H9 (cell line): ENCODE data around the gene PIMREG. TPM values are rescaled to one million over a fixed set of nuclear protein-coding genes. Genes with fewer than 3 reads are reported as not detected.

Source experiments
- DNase-seq: peaks from one replicate; pipeline ENCODE4 v3.0.0-alpha.2; 2017
- H2AFZ ChIP-seq: one replicate; pipeline ENCODE4 v1.6.1; 2013; ENCODE audit warnings: mild to moderate bottlenecking, low read length, control low read depth, moderate library complexity
- H2AK5ac ChIP-seq: 2 replicates; pipeline ENCODE4 v1.6.1; 2013; ENCODE audit warnings: low read length, control low read depth, mixed read lengths; ENCODE audit not compliant: insufficient read length
- H2BK120ac ChIP-seq: one replicate; pipeline ENCODE4 v1.6.1; 2013; ENCODE audit warnings: low read depth, mild to moderate bottlenecking, low read length, control low read depth, inconsistent platforms; ENCODE audit not compliant: poor library complexity, severe bottlenecking
- H2BK12ac ChIP-seq: 2 replicates; pipeline ENCODE4 v1.6.1; 2013; ENCODE audit warnings: low read length, control low read depth, mixed read lengths, low read depth; ENCODE audit not compliant: insufficient read length
- H2BK15ac ChIP-seq: 2 replicates; pipeline ENCODE4 v1.6.1; 2013; ENCODE audit warnings: low read depth, low read length, control low read depth
- H2BK20ac ChIP-seq: one replicate; pipeline ENCODE4 v1.6.1; 2013; ENCODE audit warnings: low read depth, mild to moderate bottlenecking, low read length, control low read depth, inconsistent platforms; ENCODE audit not compliant: poor library complexity, severe bottlenecking
- H2BK5ac ChIP-seq: 2 replicates; pipeline ENCODE4 v1.6.1; 2013; ENCODE audit warnings: low read length, control low read depth, mixed read lengths; ENCODE audit not compliant: insufficient read length
- H3K14ac ChIP-seq: 2 replicates; pipeline ENCODE4 v1.6.1; 2013; ENCODE audit warnings: low read length, control low read depth; ENCODE audit not compliant: insufficient read depth
- H3K18ac ChIP-seq: 2 replicates; pipeline ENCODE4 v1.6.1; 2013; ENCODE audit warnings: low read depth, mild to moderate bottlenecking, mixed read lengths, low read length, control low read depth; ENCODE audit not compliant: insufficient read length
- H3K23ac ChIP-seq: 2 replicates; pipeline ENCODE4 v1.6.1; 2013; ENCODE audit warnings: low read length, control low read depth, mixed read lengths, low read depth; ENCODE audit not compliant: insufficient read length
- H3K23me2 ChIP-seq: 2 replicates; pipeline ENCODE4 v1.6.1; 2013; ENCODE audit warnings: low read depth, mild to moderate bottlenecking, mixed read lengths, low read length, control low read depth; ENCODE audit not compliant: insufficient read length, poor library complexity, severe bottlenecking
- H3K27ac ChIP-seq: 2 replicates; pipeline ENCODE4 v1.5.1; 2013; ENCODE audit warnings: low read length, control low read depth, mixed read lengths, low read depth; ENCODE audit not compliant: insufficient read length
- H3K27me3 ChIP-seq: 2 replicates; pipeline ENCODE4 v1.6.1; 2013; ENCODE audit warnings: low read length, control low read depth, inconsistent platforms; ENCODE audit not compliant: insufficient read depth
- H3K4ac ChIP-seq: 2 replicates; pipeline ENCODE4 v1.6.1; 2013; ENCODE audit warnings: low read depth, mild to moderate bottlenecking, control low read depth, inconsistent platforms, low read length, moderate library complexity
- H3K4me1 ChIP-seq: 2 replicates; pipeline ENCODE4 v1.6.1; 2013; ENCODE audit warnings: low read length, control low read depth, inconsistent platforms; ENCODE audit not compliant: insufficient read depth
- H3K4me2 ChIP-seq: 2 replicates; pipeline ENCODE4 v1.6.1; 2013; ENCODE audit warnings: low read length, control low read depth, mixed read lengths; ENCODE audit not compliant: insufficient read length, insufficient read depth
- H3K56ac ChIP-seq: 2 replicates; pipeline ENCODE4 v1.6.1; 2013; ENCODE audit warnings: low read depth, mild to moderate bottlenecking, mixed read lengths, low read length, control low read depth; ENCODE audit not compliant: insufficient read length
- H3K79me1 ChIP-seq: 2 replicates; pipeline ENCODE4 v1.6.1; 2013; ENCODE audit warnings: low read depth, mild to moderate bottlenecking, moderate library complexity, low read length, control low read depth, inconsistent platforms; ENCODE audit not compliant: insufficient read depth, poor library complexity, severe bottlenecking
- H3K79me2 ChIP-seq: 2 replicates; pipeline ENCODE4 v1.6.1; 2013; ENCODE audit warnings: low read length, control low read depth, inconsistent platforms; ENCODE audit not compliant: insufficient read depth
- H3K9ac ChIP-seq: 2 replicates; pipeline ENCODE4 v1.6.1; 2013; ENCODE audit warnings: low read length, control low read depth, mixed read lengths; ENCODE audit not compliant: insufficient read length; ENCODE audit errors: extremely low read depth
- H3K9me3 ChIP-seq: one replicate; pipeline ENCODE4 v1.6.1; 2013; ENCODE audit warnings: low read depth, low read length, inconsistent platforms; ENCODE audit not compliant: control insufficient read depth
- H3T11ph ChIP-seq: one replicate; pipeline ENCODE4 v1.6.1; 2013; ENCODE audit warnings: mild to moderate bottlenecking, low read length, control low read depth, inconsistent platforms
- H4K20me1 ChIP-seq: one replicate; pipeline ENCODE4 v1.6.1; 2013; ENCODE audit not compliant: control insufficient read depth, insufficient read length, insufficient read depth
- H4K5ac ChIP-seq: 2 replicates; pipeline ENCODE4 v1.6.1; 2013; ENCODE audit warnings: low read depth, mild to moderate bottlenecking, mixed read lengths, low read length, control low read depth; ENCODE audit not compliant: insufficient read length
- H4K8ac ChIP-seq: replicated peaks from 2 replicates; pipeline ENCODE4 v1.6.1; 2013; ENCODE audit warnings: low read length, control low read depth, mixed read lengths, low read depth; ENCODE audit not compliant: insufficient read length
- H4K91ac ChIP-seq: 2 replicates; pipeline ENCODE4 v1.6.1; 2013; ENCODE audit warnings: low read depth, mild to moderate bottlenecking, moderate library complexity, mixed read lengths, low read length, control low read depth; ENCODE audit not compliant: insufficient read length
- H3K27ac Mint-ChIP-seq, 3 experiments: 2 replicates in 2 of 3; 3 replicates in 1 of 3; pipeline ENCODE4 v1.8.0; 2020 to 2021; ENCODE audit warnings: mixed read lengths in 3 of 3, mild to moderate bottlenecking in 1 of 3, moderate library complexity in 1 of 3
- H3K27me3 Mint-ChIP-seq: 2 replicates; pipeline ENCODE4 v1.8.0; 2021; ENCODE audit warnings: low read depth, mild to moderate bottlenecking, moderate library complexity, mixed read lengths
- H3K36me3 Mint-ChIP-seq, 3 experiments: 2 replicates in 2 of 3; 3 replicates in 1 of 3; pipeline ENCODE4 v1.8.0; 2020 to 2021; ENCODE audit warnings: low read depth in 3 of 3, mixed read lengths in 3 of 3; ENCODE audit not compliant: insufficient read depth in 1 of 3
- H3K4me1 Mint-ChIP-seq, 2 experiments: 2 replicates each; pipeline ENCODE4 v1.8.0; 2020; ENCODE audit warnings: mixed read lengths in 2 of 2
- H3K4me3 Mint-ChIP-seq, 2 experiments: 2 replicates in 1 of 2; 3 replicates in 1 of 2; pipeline ENCODE4 v1.8.0; 2020 to 2021; ENCODE audit warnings: mild to moderate bottlenecking in 2 of 2, mixed read lengths in 2 of 2, moderate library complexity in 1 of 2
- H3K9me3 Mint-ChIP-seq, 2 experiments: 2 replicates in 1 of 2; 3 replicates in 1 of 2; pipeline ENCODE4 v1.8.0; 2020; ENCODE audit warnings: mild to moderate bottlenecking in 2 of 2, mixed read lengths in 2 of 2, moderate library complexity in 1 of 2
- WGBS: extraction: QIAGEN DNeasy Blood & Tissue Kit; methylation state at CpG from one replicate; pipeline ENCODE4 v1.1.7; 2013; ENCODE audit warnings: missing lambda C conversion rate, low lambda C conversion rate, mixed read lengths; ENCODE audit not compliant: insufficient read length; ENCODE audit errors: extremely low coverage; 5-methylcytosine and 5-hydroxymethylcytosine counted together
- total RNA-seq: library from RNA; stranded (reverse); gene quantifications from 2 replicates; pipeline ENCODE4 v1.2.1, GENCODE V29; 2021
- TF ChIP-seq, protein P1 (sequence below): fragments of 200-600 bp; sonication (generic); conservative IDR thresholded peaks from 3 replicates; pipeline ENCODE4 v1.8.0; 2021; ENCODE audit warnings: antibody characterized with exemption, mild to moderate bottlenecking

The PIMREG gene
- total RNA-seq, 1 experiment from 2014 or later = 91.6 TPM

DNA sequence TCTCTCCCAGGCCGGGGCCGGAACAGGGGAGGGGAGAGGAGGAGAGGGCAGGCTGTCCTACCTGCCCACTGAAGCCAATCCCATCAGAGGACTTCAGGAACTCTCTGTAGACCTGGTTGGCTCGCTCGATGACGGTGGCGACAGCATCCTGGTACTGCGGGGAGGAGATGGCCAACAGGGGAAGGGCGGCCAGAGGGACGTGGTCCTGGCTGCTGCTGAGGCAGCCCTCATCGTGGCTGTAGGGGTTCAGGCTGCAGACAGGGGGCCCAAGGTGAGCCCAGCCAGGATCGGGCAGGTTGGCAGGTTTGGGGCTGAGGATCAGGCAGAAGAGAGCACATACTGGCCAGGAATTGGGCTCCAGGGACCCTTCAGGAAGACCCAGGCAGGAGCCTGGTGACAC, 34.2 kb downstream of the PIMREG start:
- no peak overlapping the region for H2BK20ac ChIP-seq
- no peak overlapping the region for H3K9ac ChIP-seq
- no peak overlapping the region for H2AFZ ChIP-seq
- Mint-ChIP-seq H3K4me1 (peaks cover 18 to 31% of the 10 kb centered on the region in 2 experiments), H3K27ac (peak overlapping the region in 2 of 3 experiments; percentile 18 to 44; a peak in 1 of 7 replicates), H3K27me3 (no peaks in the 10 kb centered on the region; the same call in none of the 2 replicates), H3K9me3 (no peaks in the 10 kb centered on the region), H3K4me3 (no peak overlapping the region), H3K36me3 (no peaks in the 10 kb centered on the region)
- H3K56ac ChIP-seq = no peak overlapping the region
- no peaks in the 10 kb centered on the region for H3K4me1 ChIP-seq
- TF ChIP-seq, protein P1, sequence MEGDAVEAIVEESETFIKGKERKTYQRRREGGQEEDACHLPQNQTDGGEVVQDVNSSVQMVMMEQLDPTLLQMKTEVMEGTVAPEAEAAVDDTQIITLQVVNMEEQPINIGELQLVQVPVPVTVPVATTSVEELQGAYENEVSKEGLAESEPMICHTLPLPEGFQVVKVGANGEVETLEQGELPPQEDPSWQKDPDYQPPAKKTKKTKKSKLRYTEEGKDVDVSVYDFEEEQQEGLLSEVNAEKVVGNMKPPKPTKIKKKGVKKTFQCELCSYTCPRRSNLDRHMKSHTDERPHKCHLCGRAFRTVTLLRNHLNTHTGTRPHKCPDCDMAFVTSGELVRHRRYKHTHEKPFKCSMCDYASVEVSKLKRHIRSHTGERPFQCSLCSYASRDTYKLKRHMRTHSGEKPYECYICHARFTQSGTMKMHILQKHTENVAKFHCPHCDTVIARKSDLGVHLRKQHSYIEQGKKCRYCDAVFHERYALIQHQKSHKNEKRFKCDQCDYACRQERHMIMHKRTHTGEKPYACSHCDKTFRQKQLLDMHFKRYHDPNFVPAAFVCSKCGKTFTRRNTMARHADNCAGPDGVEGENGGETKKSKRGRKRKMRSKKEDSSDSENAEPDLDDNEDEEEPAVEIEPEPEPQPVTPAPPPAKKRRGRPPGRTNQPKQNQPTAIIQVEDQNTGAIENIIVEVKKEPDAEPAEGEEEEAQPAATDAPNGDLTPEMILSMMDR = no peak
- no peaks in the 10 kb centered on the region for H3K23me2 ChIP-seq
- no peak overlapping the region for H3T11ph ChIP-seq
- H2AK5ac ChIP-seq = no peak overlapping the region
- H4K8ac ChIP-seq = no peak overlapping the region
- H3K79me2 ChIP-seq = no peaks in the 10 kb centered on the region
- H3K23ac ChIP-seq = no peak overlapping the region
- H2BK5ac ChIP-seq = no peak overlapping the region
- H4K20me1 ChIP-seq = no peaks in the 10 kb centered on the region
- no peak overlapping the region for H3K18ac ChIP-seq
- H3K4me2 ChIP-seq = no peak overlapping the region
- H3K4ac ChIP-seq = no peak overlapping the region
- H3K27me3 ChIP-seq = no peaks in the 10 kb centered on the region
- H3K27ac ChIP-seq = no peak overlapping the region
- no peak for DNase-seq
- H2BK15ac ChIP-seq = no peak overlapping the region
- H3K14ac ChIP-seq = no peak overlapping the region; the same call in 1 of the 2 replicates
- WGBS = no CpG with 5 or more reads among the region's 11 CpGs
- no peaks in the 10 kb centered on the region for H3K79me1 ChIP-seq
- H4K91ac ChIP-seq = no peak overlapping the region
- no peaks in the 10 kb centered on the region for H3K9me3 ChIP-seq
- H2BK12ac ChIP-seq = no peak overlapping the region
- no peak overlapping the region for H2BK120ac ChIP-seq
- H4K5ac ChIP-seq = no peak overlapping the region
